Endothelial cell of umbilical vein (primary cell): Measurements from ENCODE around the gene TKT. TPM values are rescaled to one million over a fixed set of nuclear protein-coding genes. Genes with fewer than 3 reads are reported as not detected.

Experiments used
- BruUV-seq: library from RNA; stranded (reverse); fragments of 400-500 nt; replicated peaks from 2 replicates; lab custom pipeline; 2021; lab: Mats Ljungman, UMichigan
- CTCF ChIA-PET: fragments of 300-600, 350-600 bp; sonication (Branson Sonifier 250); formaldehyde crosslinking; loops from one replicate; lab custom pipeline; 2021; ENCODE audit warnings: antibody characterized with exemption, inconsistent platforms; lab: Charles Lee
- POLR2A ChIA-PET: fragments of 300-600, 350-600 bp; sonication (Branson Sonifier 250); formaldehyde crosslinking; loops from one replicate; lab custom pipeline; 2021; ENCODE audit warnings: antibody characterized with exemption, inconsistent platforms; lab: Charles Lee
- DNase-seq: peaks from one replicate; pipeline ENCODE4 v3.0.0-alpha.2; 2011; ENCODE audit warnings: low read depth, low spot score
- FAIRE-seq: peaks from 2 replicates; lab custom pipeline; 2011; peaks lifted over from hg19 to GRCh38; lab: Jason Lieb, UNC
- H2AFZ ChIP-seq: 2 replicates; pipeline ENCODE4 v1.6.0; 2012; ENCODE audit warnings: low read depth, low read length, control low read depth, inconsistent platforms
- H3K27ac ChIP-seq: 2 replicates; pipeline ENCODE4 v1.5.1; 2011; ENCODE audit warnings: low read depth, mild to moderate bottlenecking, control low read depth, low read length, moderate library complexity; ENCODE audit not compliant: insufficient read depth
- H3K27me3 ChIP-seq, 2 experiments: 2 replicates each; pipeline versions ENCODE4 v1.6.0 to v1.6.1; 2011; ENCODE audit warnings: low read length in 2 of 2, mixed read lengths in 1 of 2; ENCODE audit not compliant: control insufficient read depth in 2 of 2, insufficient read depth in 2 of 2
- H3K36me3 ChIP-seq, 2 experiments: 2 replicates in 1 of 2; 3 replicates in 1 of 2; pipeline ENCODE4 v1.5.1; 2011; ENCODE audit warnings: low read length in 2 of 2, mild to moderate bottlenecking in 1 of 2, moderate library complexity in 1 of 2; ENCODE audit not compliant: control insufficient read depth in 2 of 2, insufficient read depth in 2 of 2; ENCODE audit errors: extremely low read depth in 1 of 2
- H3K4me1 ChIP-seq: 3 replicates; pipeline ENCODE4 v1.5.1; 2011; ENCODE audit warnings: mild to moderate bottlenecking, low read length; ENCODE audit not compliant: control insufficient read depth, insufficient read depth; ENCODE audit errors: extremely low read depth
- H3K4me2 ChIP-seq: 2 replicates; pipeline ENCODE4 v1.6.1; 2011; ENCODE audit warnings: low read length, control low read depth, mixed read lengths; ENCODE audit not compliant: insufficient read depth
- H3K4me3 ChIP-seq, 3 experiments: fragments of 200-600 bp in 1 of 3; sonication (generic), shearing (Covaris generic) in 1 of 3; replicated peaks in 1 of 3; 2 replicates each; pipeline ENCODE4 v1.5.1; 2011 to 2016; ENCODE audit warnings: control low read depth in 3 of 3, low read length in 3 of 3, mild to moderate bottlenecking in 2 of 3, inconsistent platforms in 1 of 3, low read depth in 1 of 3, moderate library complexity in 1 of 3; ENCODE audit not compliant: insufficient read depth in 1 of 3
- H3K79me2 ChIP-seq: 2 replicates; pipeline ENCODE4 v1.6.0; 2012; ENCODE audit warnings: low read length, inconsistent platforms; ENCODE audit not compliant: control insufficient read depth, insufficient read depth
- H3K9ac ChIP-seq: replicated peaks from 2 replicates; pipeline ENCODE3; 2011; ENCODE audit warnings: low read length, control low read depth; ENCODE audit not compliant: insufficient read depth; ENCODE audit errors: extremely low read depth
- H3K9me1 ChIP-seq: replicated peaks from 3 replicates; pipeline ENCODE4 v1.6.0; 2011; ENCODE audit warnings: mild to moderate bottlenecking, low read length; ENCODE audit not compliant: control insufficient read depth, insufficient read depth; ENCODE audit errors: extremely low read depth
- H3K9me3 ChIP-seq: replicated peaks from 2 replicates; pipeline ENCODE4 v1.5.1; 2012; ENCODE audit warnings: low read length, inconsistent platforms; ENCODE audit not compliant: control insufficient read depth, insufficient read depth
- H4K20me1 ChIP-seq: replicated peaks from 2 replicates; pipeline ENCODE3; 2011; ENCODE audit warnings: mild to moderate bottlenecking, low read length; ENCODE audit not compliant: control insufficient read depth, insufficient read depth; ENCODE audit errors: extremely low read depth
- FOS ChIP-seq: IDR thresholded peaks from 2 replicates; pipeline ENCODE4 v1.6.1; 2011; ENCODE audit warnings: mild to moderate bottlenecking, low read length, moderate library complexity, borderline replicate concordance; ENCODE audit not compliant: insufficient read depth
- GATA2 ChIP-seq: IDR thresholded peaks from 2 replicates; pipeline ENCODE4 v1.7.0; 2011; ENCODE audit warnings: low read depth, mild to moderate bottlenecking, moderate library complexity, mixed read lengths, low read length; ENCODE audit not compliant: insufficient read length, insufficient read depth
- JUN ChIP-seq: IDR thresholded peaks from 2 replicates; pipeline ENCODE4 v1.6.1; 2011; ENCODE audit warnings: borderline replicate concordance, low read depth; ENCODE audit not compliant: insufficient read length, insufficient read depth
- MYC ChIP-seq: IDR thresholded peaks from one replicate; pipeline ENCODE4 v1.6.1; 2011; ENCODE audit warnings: mild to moderate bottlenecking, low read depth, low read length
- dilution Hi-C: fragments of 300-500 bp; cut with MboI; formaldehyde crosslinking; loops from one replicate; pipeline ENCODE4 v1.15.0; 2019; ENCODE audit warnings: low sequenced_read_pairs; ENCODE audit not compliant: extremely low pct_ligation_motif_present
- intact Hi-C: fragments of 100-400 bp; cut with micrococcal nuclease; formaldehyde crosslinking; loops from one replicate; pipeline ENCODE4 v1.10.0; 2022
- polyA plus RNA-seq, 4 experiments: library from polyadenylated mRNA; depleted of rRNA in 3 of 4; stranded (reverse) in 3 of 4; unstranded in 1 of 4; fragments of >200 nt; gene quantifications; 2 replicates each; pipeline versions ENCODE4 v1.2.1 to v1.2.3, GENCODE V29; 2011 to 2012; ENCODE audit warnings: missing spikeins in 1 of 4
- total RNA-seq: library from RNA; stranded (reverse); gene quantifications from 2 replicates; pipeline ENCODE4 v1.2.3, GENCODE V29; 2021
- TF ChIP-seq, protein P1 (sequence below), 2 donors: IDR thresholded peaks; 1 replicate in 1 of 2; 2 replicates in 1 of 2; pipeline ENCODE4 v1.5.1; 2011; ENCODE audit warnings: low read length in 2 of 2, mild to moderate bottlenecking in 2 of 2, moderate library complexity in 2 of 2, control low read depth in 1 of 2, inconsistent platforms in 1 of 2, low read depth in 1 of 2; ENCODE audit not compliant: insufficient read depth in 1 of 2; ENCODE audit errors: extremely low read depth in 1 of 2

TKT gene
- total and polyA plus RNA-seq, 2 donors (not counting 3 experiments of a cell fraction or from before 2014, with no cell fraction given) = 287 to 586 TPM

DNA sequence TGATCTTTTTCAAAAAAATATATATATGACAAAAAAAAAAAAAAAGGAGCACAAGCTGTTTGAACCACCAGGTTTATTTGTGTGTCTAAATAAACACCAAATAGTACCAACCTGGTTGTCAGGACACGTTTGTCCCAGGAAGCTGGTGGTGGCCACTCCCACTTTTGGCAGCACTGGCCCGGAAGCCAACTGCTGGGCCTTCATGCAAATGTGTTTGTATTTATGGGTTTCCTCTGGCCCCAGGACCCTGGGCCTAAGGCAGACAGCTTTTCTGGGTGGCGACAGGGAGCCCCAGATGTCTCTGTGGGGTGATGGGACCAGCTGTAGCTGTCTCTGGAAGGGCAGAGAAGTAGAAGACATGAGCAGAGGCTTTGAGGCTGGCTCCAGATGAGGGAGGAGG, 63.2 kb downstream of the TKT start:
- DNase-seq (no peak), FAIRE-seq (no peak)
- Histone ChIP-seq H3K36me3 (peaks cover 0 to 3% of the 10 kb centered on the region in 2 experiments), H3K9me3 (no peaks in the 10 kb centered on the region), H3K4me3 (no peak overlapping the region), H4K20me1 (no peaks in the 10 kb centered on the region), H3K9ac (no peak overlapping the region), H3K27ac (no peak overlapping the region), H3K79me2 (no peaks in the 10 kb centered on the region), H3K9me1 (no peaks in the 10 kb centered on the region), H2AFZ (no peak overlapping the region), H3K4me2 (no peak overlapping the region), H3K27me3 (no peaks in the 10 kb centered on the region), H3K4me1 (peaks cover 11% of the 10 kb centered on the region)
- ChIA-PET CTCF (interaction anchor here (0.6 to 5.3 kb wide), 3 partner anchors 51 to 78 kb away, joined by 3 to 23 read pairs (median 8); no protein-coding TSS in a partner anchor), POLR2A (no interaction called here)
- BruUV-seq = no TSS peak
- dilution Hi-C loops = no loop called here
- intact Hi-C loops = no loop called here
- no peak for TF ChIP-seq GATA2
- TF ChIP-seq JUN = no peak
- TF ChIP-seq MYC = no peak
- TF ChIP-seq FOS = no peak
- TF ChIP-seq, protein P1, sequence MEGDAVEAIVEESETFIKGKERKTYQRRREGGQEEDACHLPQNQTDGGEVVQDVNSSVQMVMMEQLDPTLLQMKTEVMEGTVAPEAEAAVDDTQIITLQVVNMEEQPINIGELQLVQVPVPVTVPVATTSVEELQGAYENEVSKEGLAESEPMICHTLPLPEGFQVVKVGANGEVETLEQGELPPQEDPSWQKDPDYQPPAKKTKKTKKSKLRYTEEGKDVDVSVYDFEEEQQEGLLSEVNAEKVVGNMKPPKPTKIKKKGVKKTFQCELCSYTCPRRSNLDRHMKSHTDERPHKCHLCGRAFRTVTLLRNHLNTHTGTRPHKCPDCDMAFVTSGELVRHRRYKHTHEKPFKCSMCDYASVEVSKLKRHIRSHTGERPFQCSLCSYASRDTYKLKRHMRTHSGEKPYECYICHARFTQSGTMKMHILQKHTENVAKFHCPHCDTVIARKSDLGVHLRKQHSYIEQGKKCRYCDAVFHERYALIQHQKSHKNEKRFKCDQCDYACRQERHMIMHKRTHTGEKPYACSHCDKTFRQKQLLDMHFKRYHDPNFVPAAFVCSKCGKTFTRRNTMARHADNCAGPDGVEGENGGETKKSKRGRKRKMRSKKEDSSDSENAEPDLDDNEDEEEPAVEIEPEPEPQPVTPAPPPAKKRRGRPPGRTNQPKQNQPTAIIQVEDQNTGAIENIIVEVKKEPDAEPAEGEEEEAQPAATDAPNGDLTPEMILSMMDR (IDR thresholded peaks at IDR 0.05; ENCODE audit: extremely low read depth in 1 of 2, insufficient read depth in 1 of 2, low read depth in 1 of 2, low read length in 2 of 2) = no peak
